ENCODE data around the gene FRMD5.

DNA sequence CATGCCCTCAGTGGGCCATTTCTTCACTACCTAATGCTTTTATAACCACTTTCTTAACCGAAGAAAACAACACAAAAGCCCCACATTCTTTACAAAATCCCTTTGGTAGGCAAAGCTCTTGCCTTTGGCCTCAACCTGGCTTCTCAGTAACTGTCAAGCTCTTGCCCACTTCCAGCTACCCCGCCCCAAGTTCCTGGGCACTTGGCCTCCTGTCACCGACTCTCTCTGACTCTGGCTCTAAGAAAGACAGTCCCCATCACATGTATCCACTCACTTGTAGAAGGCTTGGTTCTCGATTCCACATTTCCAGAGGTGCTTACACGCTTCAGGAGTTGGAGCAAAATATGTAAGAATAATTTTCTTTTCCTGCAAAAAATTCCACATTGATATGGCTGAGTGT, 307.2 kb downstream of the FRMD5 start:
- TF ChIP-seq CTCF (IDR thresholded peaks at IDR 0.05) (no peak), EZH2 (IDR thresholded peaks at IDR 0.05; ENCODE audit: borderline replicate concordance, insufficient read depth, low read depth, low read length, poor library complexity, severe bottlenecking) (no peak)
